Stimulated activated naive B cell treated with anti-CD40 and anti-IgM and Interleukin-4, amounts not matched to agents 10 μg/mL and 1 μg/mL and 100 μg/mL, for 72 hours (primary cell): ENCODE results near the gene UGT1A4.
"Not testable (repeated sequence)": the region's sequence is repeated elsewhere in the genome, so short reads cannot be mapped to it uniquely, and the experiment has no call there.

ENCODE experiments used
- ATAC-seq, 2 donors: fragments of 150-1000 bp; cut with Tn5 transposase; replicated peaks; 2 replicates each; pipeline ENCODE4 v1.10.0; 2021; ENCODE audit warnings: moderate library complexity in 1 of 2
- DNase-seq: peaks from one replicate; pipeline ENCODE4 v3.0.0; 2021
- H3K27ac Mint-ChIP-seq: one replicate; pipeline ENCODE4 v1.8.0; 2022; ENCODE audit warnings: mild to moderate bottlenecking, mixed read lengths
- H3K27me3 Mint-ChIP-seq, 2 donors: one replicate each; pipeline ENCODE4 v1.8.0; 2022; ENCODE audit warnings: mixed read lengths in 2 of 2
- H3K36me3 Mint-ChIP-seq, 2 donors: one replicate each; pipeline ENCODE4 v1.8.0; 2022; ENCODE audit warnings: mixed read lengths in 2 of 2, mild to moderate bottlenecking in 1 of 2
- H3K4me1 Mint-ChIP-seq, 2 donors: one replicate each; pipeline ENCODE4 v1.8.0; 2022; ENCODE audit warnings: mixed read lengths in 2 of 2, mild to moderate bottlenecking in 1 of 2
- H3K4me3 Mint-ChIP-seq, 2 donors: one replicate each; pipeline ENCODE4 v1.8.0; 2022; ENCODE audit warnings: mild to moderate bottlenecking in 2 of 2, mixed read lengths in 2 of 2, moderate library complexity in 1 of 2
- H3K9me3 Mint-ChIP-seq, 2 donors: one replicate each; pipeline ENCODE4 v1.8.0; 2022; ENCODE audit warnings: mixed read lengths in 2 of 2, mild to moderate bottlenecking in 1 of 2

Gene UGT1A4

GRCh38 chr2:233689501-233689900, 29.0 kb upstream of the UGT1A4 start:
- peaks cover 0 to 3% of the 10 kb centered on the region in 2 donors for H3K36me3 Mint-ChIP-seq
- DNase-seq (no peak), ATAC-seq (no peak)
- H3K9me3 Mint-ChIP-seq = no peaks in the 10 kb centered on the region
- no peak overlapping the region for H3K4me3 Mint-ChIP-seq
- H3K27ac Mint-ChIP-seq = no peak overlapping the region
- peaks cover 4 to 11% of the 10 kb centered on the region in 2 donors for H3K27me3 Mint-ChIP-seq
- peaks cover 5 to 7% of the 10 kb centered on the region in 2 donors for H3K4me1 Mint-ChIP-seq

- Mint-ChIP-seq H3K4me1 (peaks cover 5 to 7% of the 10 kb centered on the region in 2 donors), H3K27me3 (peaks cover 4 to 11% of the 10 kb centered on the region in 2 donors), H3K9me3 (no peaks in the 10 kb centered on the region), H3K27ac (no peak overlapping the region), H3K36me3 (peaks cover 0 to 3% of the 10 kb centered on the region in 2 donors), H3K4me3 (no peak overlapping the region)
- ATAC-seq = no peak
- no peak for DNase-seq
These were observed 28.1 kb upstream of the UGT1A4 start for GRCh38 chr2:233690444-233690843.

- no peak overlapping the region for H3K27ac Mint-ChIP-seq
These were observed 26.8 kb upstream of the UGT1A4 start for GRCh38 chr2:233691443-233692433.

DNA sequence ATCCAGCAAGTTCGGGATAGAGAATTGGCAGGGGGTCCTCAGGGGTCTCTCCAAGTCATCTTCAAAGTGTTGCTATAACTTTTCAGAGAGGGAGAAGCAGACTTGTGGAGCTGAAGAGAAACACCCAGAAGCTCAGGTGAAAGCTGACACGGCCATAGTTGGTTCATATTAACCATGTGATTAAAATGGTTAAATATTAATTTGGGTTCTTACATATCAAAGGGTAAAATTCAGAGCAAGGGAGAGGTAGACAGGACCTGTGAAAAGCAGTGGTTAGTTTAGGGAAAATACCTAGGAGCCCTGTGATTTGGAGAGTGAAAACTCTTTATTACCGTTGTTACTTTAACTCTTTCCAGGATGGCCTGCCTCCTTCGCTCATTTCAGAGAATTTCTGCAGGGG, 25.9 kb upstream of the UGT1A4 start, which contains the start of gene UGT1A6:
Gene UGT1A6, plus strand, starts transcription at position 243 of the 400 bp plus-strand sequence. Its CDS starts 115 bp downstream, at position 358.
- no peak within 1 kb of the TSS for H3K4me3 Mint-ChIP-seq
- H3K4me1 Mint-ChIP-seq = peaks cover 7 to 12% of the 10 kb centered on the region in 2 donors
- H3K36me3 Mint-ChIP-seq = peaks cover 0 to 2% of the 10 kb centered on the region in 2 donors
- DNase-seq = no peak
- no peaks in the 10 kb centered on the region for H3K9me3 Mint-ChIP-seq
- no peak for ATAC-seq
- H3K27ac Mint-ChIP-seq = no peak within 1 kb of the TSS
- peaks cover 4 to 11% of the 10 kb centered on the region in 2 donors for H3K27me3 Mint-ChIP-seq

More at GRCh38 chr2:233691443-233692433, 26.8 kb upstream of the UGT1A4 start:
- ATAC-seq = no peak
- Mint-ChIP-seq H3K4me1 (peaks cover 7 to 12% of the 10 kb centered on the region in 2 donors), H3K4me3 (no peak overlapping the region), H3K27me3 (peaks cover 4 to 11% of the 10 kb centered on the region in 2 donors), H3K36me3 (peaks cover 0 to 2% of the 10 kb centered on the region in 2 donors), H3K9me3 (no peaks in the 10 kb centered on the region)
- no peak for DNase-seq

GRCh38 chr2:233693963-233694362, 24.6 kb upstream of the UGT1A4 start:
- H3K27ac Mint-ChIP-seq = no peak overlapping the region
- H3K4me1 Mint-ChIP-seq = peaks cover 6 to 10% of the 10 kb centered on the region in 2 donors
- H3K9me3 Mint-ChIP-seq = no peaks in the 10 kb centered on the region
- DNase-seq (no peak), ATAC-seq (no peak)
- H3K27me3 Mint-ChIP-seq = peaks cover 3 to 6% of the 10 kb centered on the region in 2 donors
- no peak overlapping the region for H3K4me3 Mint-ChIP-seq
- no peaks in the 10 kb centered on the region for H3K36me3 Mint-ChIP-seq

GRCh38 chr2:233698740-233699139, 19.8 kb upstream of the UGT1A4 start:
- Mint-ChIP-seq H3K36me3 (no peaks in the 10 kb centered on the region), H3K4me1 (peaks cover 2 to 6% of the 10 kb centered on the region in 2 donors), H3K27me3 (peaks cover 6 to 14% of the 10 kb centered on the region in 2 donors), H3K27ac (no peak overlapping the region), H3K9me3 (no peaks in the 10 kb centered on the region), H3K4me3 (no peak overlapping the region)
- ATAC-seq = no peak
- no peak for DNase-seq

DNA sequence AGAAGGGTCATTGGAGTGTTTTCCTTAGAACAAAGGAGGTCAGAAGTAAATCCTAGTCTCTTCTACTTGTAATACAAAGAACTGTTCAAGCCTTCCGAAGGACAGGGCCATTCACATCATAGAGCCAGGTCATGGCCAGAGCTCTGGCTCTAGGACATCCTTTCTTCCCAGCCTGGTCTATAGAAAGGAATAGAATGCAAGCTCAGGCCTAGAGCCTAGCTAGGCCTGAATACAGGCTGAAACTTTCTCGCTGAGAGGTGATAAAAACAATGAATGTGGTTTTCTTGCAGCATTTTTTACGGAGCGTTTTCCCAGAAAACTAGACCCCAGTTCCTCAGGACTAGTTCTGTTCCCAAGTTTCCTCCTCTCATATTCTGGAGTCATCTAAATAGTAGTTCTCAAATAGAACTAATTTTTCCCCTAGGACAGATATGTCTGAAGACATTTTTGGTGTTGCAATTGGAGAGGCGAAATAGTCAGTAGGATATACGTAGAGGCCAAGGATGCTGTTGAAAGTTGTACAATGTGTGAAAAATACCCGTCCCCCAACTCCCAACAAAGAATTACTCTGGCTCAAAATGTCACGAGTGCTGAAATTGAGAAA, 19.0 kb upstream of the UGT1A4 start:
- no peak overlapping the region for H3K4me3 Mint-ChIP-seq
- peaks cover 2 to 6% of the 10 kb centered on the region in 2 donors for H3K4me1 Mint-ChIP-seq
- H3K27me3 Mint-ChIP-seq = peaks cover 10 to 11% of the 10 kb centered on the region in 2 donors
- H3K36me3 Mint-ChIP-seq = peaks cover 0 to 4% of the 10 kb centered on the region in 2 donors
- H3K9me3 Mint-ChIP-seq = peaks cover 0 to 4% of the 10 kb centered on the region in 2 donors
- DNase-seq (no peak), ATAC-seq (no peak)
- no peak overlapping the region for H3K27ac Mint-ChIP-seq

DNA sequence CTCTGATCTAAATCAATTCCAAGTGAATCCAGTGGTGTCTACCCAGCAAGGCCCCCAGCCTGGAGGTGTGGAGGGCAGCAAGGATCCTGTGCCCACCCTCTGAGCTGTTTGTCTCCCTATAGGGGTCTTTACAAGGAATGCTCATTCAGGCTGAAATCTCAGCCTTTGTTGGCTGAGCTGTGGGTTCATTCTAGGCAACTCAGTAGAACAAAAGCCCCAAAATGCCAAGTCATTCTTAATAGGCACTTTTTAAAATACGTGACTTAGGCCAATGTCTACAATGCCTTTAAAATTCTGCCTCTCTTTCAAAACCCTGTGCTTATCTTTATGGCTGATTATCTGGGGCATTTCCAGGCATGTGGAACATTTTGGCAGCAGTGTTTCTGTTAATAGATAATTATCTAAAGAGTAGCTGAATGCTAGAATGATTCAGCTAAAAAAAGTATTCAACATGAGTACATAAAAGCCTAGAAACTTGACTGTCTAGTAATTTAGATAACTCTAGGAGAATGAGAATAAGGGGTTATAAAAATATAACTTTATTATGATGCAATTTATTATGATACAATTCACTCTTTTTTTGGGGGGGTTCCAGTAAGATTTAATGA, 18.4 kb upstream of the UGT1A4 start:
- Mint-ChIP-seq H3K36me3 (peaks cover 0 to 4% of the 10 kb centered on the region in 2 donors), H3K4me1 (peaks cover 2 to 6% of the 10 kb centered on the region in 2 donors), H3K27me3 (peaks cover 10 to 16% of the 10 kb centered on the region in 2 donors), H3K27ac (no peak overlapping the region), H3K4me3 (no peak overlapping the region), H3K9me3 (peaks cover 0 to 4% of the 10 kb centered on the region in 2 donors)
- no peak for ATAC-seq
- DNase-seq = no peak

DNA sequence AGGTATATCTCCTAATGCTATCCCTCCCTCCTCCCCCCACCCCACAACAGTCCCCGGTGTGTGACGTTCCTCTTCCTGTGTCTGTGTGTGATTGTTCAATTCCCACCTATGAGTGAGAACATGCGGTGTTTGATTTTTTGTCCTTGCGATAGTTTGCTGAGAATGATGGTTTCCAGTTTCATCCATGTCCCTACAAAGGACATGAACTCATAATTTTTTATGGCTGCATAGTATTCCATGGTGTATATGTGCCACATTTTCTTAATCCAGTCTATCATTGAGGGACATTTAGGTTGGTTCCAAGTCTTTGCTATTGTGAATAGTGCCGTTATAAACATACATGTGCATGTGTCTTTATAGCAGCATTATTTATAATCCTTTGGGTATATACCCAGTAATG, 17.7 kb upstream of the UGT1A4 start:
- not testable (repeated sequence) for H3K27ac Mint-ChIP-seq, ATAC-seq, H3K4me3 Mint-ChIP-seq, H3K36me3 Mint-ChIP-seq, H3K9me3 Mint-ChIP-seq, H3K4me1 Mint-ChIP-seq, DNase-seq
- H3K27me3 Mint-ChIP-seq = peaks cover 10 to 19% of the 10 kb centered on the region in 2 donors

GRCh38 chr2:233702238-233702637, 16.3 kb upstream of the UGT1A4 start:
- H3K9me3 Mint-ChIP-seq = peaks cover 0 to 4% of the 10 kb centered on the region in 2 donors
- no peak for ATAC-seq
- H3K36me3 Mint-ChIP-seq = peaks cover 0 to 4% of the 10 kb centered on the region in 2 donors
- H3K27ac Mint-ChIP-seq = no peak overlapping the region
- H3K27me3 Mint-ChIP-seq = peaks cover 12 to 19% of the 10 kb centered on the region in 2 donors
- no peak overlapping the region for H3K4me3 Mint-ChIP-seq
- no peak for DNase-seq
- no peaks in the 10 kb centered on the region for H3K4me1 Mint-ChIP-seq

- ATAC-seq = no peak
- DNase-seq = no peak
- Mint-ChIP-seq H3K9me3 (peaks cover 0 to 4% of the 10 kb centered on the region in 2 donors), H3K27ac (no peak overlapping the region), H3K4me3 (no peak overlapping the region), H3K36me3 (peaks cover 0 to 4% of the 10 kb centered on the region in 2 donors), H3K27me3 (peaks cover 14 to 20% of the 10 kb centered on the region in 2 donors), H3K4me1 (peaks cover 0 to 1% of the 10 kb centered on the region in 2 donors)
These were observed 12.5 kb upstream of the UGT1A4 start for GRCh38 chr2:233705911-233706506.

DNA sequence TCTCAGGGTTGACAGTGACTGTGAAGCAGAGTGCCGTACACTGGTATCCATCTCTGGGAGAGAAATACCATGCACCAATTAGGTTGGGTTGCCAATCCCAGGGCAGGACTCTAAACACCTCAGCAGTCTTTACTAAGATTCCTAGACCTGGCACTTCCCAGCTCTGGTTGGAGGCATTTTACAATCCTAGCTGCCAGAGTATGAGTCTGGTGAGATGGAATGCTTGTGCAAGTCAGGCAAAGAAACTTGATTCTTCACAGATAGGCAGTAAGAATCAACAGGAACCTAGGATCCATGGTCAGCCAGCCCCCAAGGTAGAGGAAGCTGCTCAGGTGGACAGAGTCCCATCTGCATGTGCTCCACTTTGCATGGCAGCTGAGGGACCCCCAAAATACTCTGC, 11.8 kb upstream of the UGT1A4 start:
- Mint-ChIP-seq H3K4me1 (peaks cover 7 to 8% of the 10 kb centered on the region in 2 donors), H3K4me3 (no peak overlapping the region), H3K36me3 (peaks cover 0 to 4% of the 10 kb centered on the region in 2 donors), H3K27me3 (peaks cover 21% of the 10 kb centered on the region in 2 donors), H3K27ac (no peak overlapping the region), H3K9me3 (peaks cover 0 to 4% of the 10 kb centered on the region in 2 donors)
- ATAC-seq (no peak), DNase-seq (no peak)

GRCh38 chr2:233707940-233708644, 10.4 kb upstream of the UGT1A4 start:
- Mint-ChIP-seq H3K9me3 (peaks cover 0 to 4% of the 10 kb centered on the region in 2 donors), H3K36me3 (peaks cover 0 to 4% of the 10 kb centered on the region in 2 donors), H3K27me3 (peaks cover 20 to 26% of the 10 kb centered on the region in 2 donors), H3K4me1 (peaks cover 7 to 9% of the 10 kb centered on the region in 2 donors), H3K4me3 (no peak overlapping the region), H3K27ac (no peak overlapping the region)
- ATAC-seq (no peak), DNase-seq (no peak)
